IMR-90 (cell line): Measurements from ENCODE around the gene IQGAP2. TPM values are rescaled to one million over a fixed set of nuclear protein-coding genes. Genes with fewer than 3 reads are reported as not detected.

Experiments used
- ATAC-seq: fragments of 200-7000 bp; cut with Tn5 transposase; 2 replicates; pipeline ENCODE4 v1.9.1; 2020; ENCODE audit warnings: low read depth, mild to moderate bottlenecking, moderate library complexity
- BruUV-seq: library from RNA; stranded (reverse); fragments of 400-500 nt; replicated peaks from 2 replicates; lab custom pipeline; 2021; lab: Mats Ljungman, UMichigan
- CTCF ChIA-PET: fragments of 300-600 bp; formaldehyde crosslinking; extraction: SDS; loops from one replicate; lab custom pipeline; 2021; ENCODE audit warnings: antibody characterized with exemption; lab: Yijun Ruan, JAX
- POLR2A ChIA-PET: fragments of 300-600 bp; sonication (Branson Sonifier 250); formaldehyde crosslinking; loops from one replicate; lab custom pipeline; 2022; ENCODE audit warnings: antibody characterized with exemption; ENCODE audit not compliant: unreplicated experiment; lab: Charles Lee
- DNase-seq: peaks from one replicate; pipeline ENCODE4 v3.0.0; 2013
- H2AFZ ChIP-seq: replicated peaks from 2 replicates; pipeline ENCODE3; 2013; ENCODE audit warnings: low read length, mild to moderate bottlenecking; ENCODE audit not compliant: poor library complexity
- H2AK5ac ChIP-seq: 2 replicates; pipeline ENCODE4 v1.6.1; 2013; ENCODE audit warnings: low read depth, low read length, inconsistent platforms
- H2AK9ac ChIP-seq: replicated peaks from 2 replicates; pipeline ENCODE3; 2013; ENCODE audit warnings: mild to moderate bottlenecking, low read depth, low read length, moderate library complexity; ENCODE audit not compliant: poor library complexity
- H2BK120ac ChIP-seq: 2 replicates; pipeline ENCODE4 v1.6.1; 2013; ENCODE audit warnings: low read depth, low read length, inconsistent platforms
- H2BK15ac ChIP-seq: 3 replicates; pipeline ENCODE4 v1.6.1; 2013; ENCODE audit warnings: low read depth, low read length, inconsistent platforms
- H2BK20ac ChIP-seq: 2 replicates; pipeline ENCODE4 v1.6.1; 2013; ENCODE audit warnings: low read depth, mild to moderate bottlenecking, inconsistent platforms, low read length, moderate library complexity
- H2BK5ac ChIP-seq: 2 replicates; pipeline ENCODE4 v1.6.1; 2013; ENCODE audit warnings: mild to moderate bottlenecking, low read depth, low read length, inconsistent platforms; ENCODE audit not compliant: poor library complexity, severe bottlenecking
- H3K14ac ChIP-seq: replicated peaks from 2 replicates; pipeline ENCODE4 v1.6.1; 2013; ENCODE audit warnings: low read depth, low read length, inconsistent platforms
- H3K18ac ChIP-seq: 2 replicates; pipeline ENCODE4 v1.6.1; 2013; ENCODE audit warnings: low read depth, low read length, control low read depth
- H3K23ac ChIP-seq: 2 replicates; pipeline ENCODE4 v1.6.1; 2013; ENCODE audit warnings: low read depth, low read length, inconsistent platforms
- H3K27ac ChIP-seq: 2 replicates; pipeline ENCODE4 v1.5.1; 2013; ENCODE audit warnings: mild to moderate bottlenecking, control low read depth, low read length; ENCODE audit not compliant: insufficient read depth
- H3K27me3 ChIP-seq: 2 replicates; pipeline ENCODE4 v1.6.1; 2013; ENCODE audit warnings: low read length; ENCODE audit not compliant: control insufficient read depth, insufficient read depth
- H3K36me3 ChIP-seq: 2 replicates; pipeline ENCODE4 v1.6.1; 2013; ENCODE audit warnings: low read length, mixed read lengths; ENCODE audit not compliant: control insufficient read depth, insufficient read depth
- H3K4ac ChIP-seq: 2 replicates; pipeline ENCODE4 v1.6.1; 2013; ENCODE audit warnings: low read depth, low read length, inconsistent platforms
- H3K4me1 ChIP-seq: 2 replicates; pipeline ENCODE4 v1.6.1; 2013; ENCODE audit warnings: low read length, mixed read lengths; ENCODE audit not compliant: control insufficient read depth, insufficient read depth
- H3K4me2 ChIP-seq: 2 replicates; pipeline ENCODE4 v1.6.1; 2013; ENCODE audit warnings: low read depth, mild to moderate bottlenecking, control low read depth, low read length, moderate library complexity
- H3K4me3 ChIP-seq: 2 replicates; pipeline ENCODE4 v1.5.1; 2013; ENCODE audit warnings: low read depth, mild to moderate bottlenecking, control low read depth, low read length, moderate library complexity; ENCODE audit not compliant: insufficient read depth
- H3K56ac ChIP-seq: 2 replicates; pipeline ENCODE4 v1.6.1; 2013; ENCODE audit warnings: low read length, inconsistent platforms; ENCODE audit not compliant: insufficient read depth; ENCODE audit errors: extremely low read depth
- H3K79me1 ChIP-seq, 2 experiments: 2 replicates each; pipeline ENCODE4 v1.6.1; 2013; ENCODE audit warnings: low read length in 2 of 2, inconsistent platforms in 1 of 2, low read depth in 1 of 2
- H3K9ac ChIP-seq: 2 replicates; pipeline ENCODE4 v1.6.1; 2013; ENCODE audit warnings: low read depth, low read length, control low read depth
- H3K9me1 ChIP-seq: 2 replicates; pipeline ENCODE4 v1.6.1; 2013; ENCODE audit warnings: low read length, inconsistent platforms; ENCODE audit not compliant: insufficient read depth
- H3K9me3 ChIP-seq: 2 replicates; pipeline ENCODE4 v1.6.1; 2013; ENCODE audit warnings: low read length; ENCODE audit not compliant: control insufficient read depth, insufficient read depth
- H4K20me1 ChIP-seq: 2 replicates; pipeline ENCODE4 v1.6.1; 2013; ENCODE audit warnings: low read length, inconsistent platforms; ENCODE audit not compliant: insufficient read depth
- H4K5ac ChIP-seq: 2 replicates; pipeline ENCODE4 v1.6.1; 2013; ENCODE audit warnings: mild to moderate bottlenecking, low read depth, low read length, control low read depth
- H4K8ac ChIP-seq, 2 experiments: 2 replicates each; pipeline ENCODE4 v1.6.1; 2013; ENCODE audit warnings: low read depth in 2 of 2, low read length in 2 of 2, control low read depth in 1 of 2, inconsistent platforms in 1 of 2
- H4K91ac ChIP-seq: 2 replicates; pipeline ENCODE4 v1.6.1; 2013; ENCODE audit warnings: low read depth, low read length, inconsistent platforms; ENCODE audit not compliant: insufficient read depth
- BHLHE40 ChIP-seq: fragments of 150-350 bp; IDR thresholded peaks from 2 replicates; pipeline ENCODE4 v1.6.1; 2016; ENCODE audit warnings: mild to moderate bottlenecking, low read depth, low read length
- CEBPB ChIP-seq: IDR thresholded peaks from 2 replicates; pipeline ENCODE4 v1.6.1; 2012; ENCODE audit warnings: low read depth, low read length, improper control_type of control experiment
- CHD1 ChIP-seq: IDR thresholded peaks from 2 replicates; pipeline ENCODE4 v1.6.1; 2012; ENCODE audit warnings: low read depth, low read length, improper control_type of control experiment
- CTCF ChIP-seq: conservative IDR thresholded peaks from 2 replicates; pipeline ENCODE4 v1.5.1; 2012; ENCODE audit warnings: mild to moderate bottlenecking, low read depth, low read length, improper control_type of control experiment
- FOS ChIP-seq: fragments of 150-350 bp; IDR thresholded peaks from 2 replicates; pipeline ENCODE4 v1.6.1; 2016; ENCODE audit warnings: low read depth, low read length
- MAFK ChIP-seq: IDR thresholded peaks from 2 replicates; pipeline ENCODE4 v1.6.1; 2012; ENCODE audit warnings: low read depth, low read length, improper control_type of control experiment
- MAZ ChIP-seq: IDR thresholded peaks from 2 replicates; pipeline ENCODE4 v1.6.1; 2012; ENCODE audit warnings: low read depth, mild to moderate bottlenecking, low read length, improper control_type of control experiment, moderate library complexity, borderline replicate concordance
- MXI1 ChIP-seq: IDR thresholded peaks from 2 replicates; pipeline ENCODE4 v1.6.1; 2012; ENCODE audit warnings: low read depth, mild to moderate bottlenecking, low read length, moderate library complexity, borderline replicate concordance
- NFE2L2 ChIP-seq: fragments of 150-350 bp; IDR thresholded peaks from 2 replicates; pipeline ENCODE4 v1.6.1; 2016; ENCODE audit warnings: low read depth, mild to moderate bottlenecking, low read length
- POLR2A ChIP-seq: IDR thresholded peaks from 2 replicates; pipeline ENCODE4 v1.6.1; 2012; ENCODE audit warnings: mild to moderate bottlenecking, low read depth, low read length
- RAD21 ChIP-seq: IDR thresholded peaks from 2 replicates; pipeline ENCODE4 v1.6.1; 2012; ENCODE audit warnings: low read length, improper control_type of control experiment
- RCOR1 ChIP-seq: IDR thresholded peaks from 2 replicates; pipeline ENCODE4 v1.6.1; 2012; ENCODE audit warnings: mild to moderate bottlenecking, low read length, improper control_type of control experiment; ENCODE audit not compliant: insufficient replicate concordance
- RFX5 ChIP-seq: IDR thresholded peaks from 2 replicates; pipeline ENCODE4 v1.8.0; 2012; ENCODE audit warnings: low read depth, mild to moderate bottlenecking, low read length, moderate library complexity
- SMC3 ChIP-seq: fragments of 150-350 bp; IDR thresholded peaks from 2 replicates; pipeline ENCODE4 v1.6.1; 2016; ENCODE audit warnings: low read depth, mild to moderate bottlenecking, antibody characterized with exemption, low read length, moderate library complexity
- USF2 ChIP-seq: fragments of 150-350 bp; IDR thresholded peaks from 2 replicates; pipeline ENCODE4 v1.6.1; 2017; ENCODE audit warnings: mild to moderate bottlenecking, antibody characterized with exemption, low read length, low read depth
- WGBS, 2 experiments: methylation state at CpG; one replicate each; pipeline versions ENCODE4 v1.1.5 to v1.1.7; 2013; ENCODE audit warnings: missing lambda C conversion rate in 2 of 2; ENCODE audit not compliant: insufficient read length in 1 of 2; ENCODE audit errors: extremely low coverage in 2 of 2; 5-methylcytosine and 5-hydroxymethylcytosine counted together
- dilution Hi-C: fragments of 300-500 bp; cut with HindIII; formaldehyde crosslinking; loops from one replicate; pipeline ENCODE4 v1.14.3; 2018; ENCODE audit warnings: low sequenced_read_pairs; ENCODE audit not compliant: unreplicated experiment
- in situ Hi-C: fragments of 300-500 bp; cut with MboI; formaldehyde crosslinking; loops from 3 replicates; pipeline ENCODE4 v1.14.3; 2019; ENCODE audit warnings: low sequenced_read_pairs, inconsistent platforms, mixed read lengths
- intact Hi-C: fragments of 100-400 bp; cut with micrococcal nuclease; formaldehyde crosslinking; loops from 2 replicates; pipeline ENCODE4 v1.10.0; 2022
- polyA plus RNA-seq, 3 experiments: library from polyadenylated mRNA; depleted of rRNA; stranded (reverse); fragments of >200 nt; gene quantifications; 2 replicates each; pipeline ENCODE4 v1.2.3, GENCODE V29; 2012; ENCODE audit warnings: low replicate concordance in 1 of 3
- total RNA-seq: library from RNA; depleted of rRNA; stranded (reverse); fragments of >200 nt; gene quantifications from 2 replicates; pipeline ENCODE4 v1.2.3, GENCODE V29; 2012

The IQGAP2 gene
- total and polyA plus RNA-seq, 2 of the 4 experiments (the other 2 are of a cell fraction), result 0.21 to 0.36 TPM

GRCh38 chr5:76479973-76480667 lies 77.0 kb downstream of the IQGAP2 start:
- intact Hi-C loops, result no loop called here
- POLR2A ChIA-PET, result no interaction called here

More at GRCh38 chr5:76479973-76480667, 77.0 kb downstream of the IQGAP2 start:
- dilution Hi-C loops, result no loop called here
- TF ChIP-seq SMC3, result no peak
- TF ChIP-seq NFE2L2, result no peak
- TF ChIP-seq MXI1, result no peak
- no peak for TF ChIP-seq CTCF
- TF ChIP-seq MAFK, result no peak
- no peak for TF ChIP-seq FOS
- no peak for TF ChIP-seq CHD1
- no peak for TF ChIP-seq POLR2A
- TF ChIP-seq RAD21, result no peak
- TF ChIP-seq CEBPB, result no peak
- TF ChIP-seq MAZ, result no peak
- no peak for TF ChIP-seq BHLHE40
- no peak for TF ChIP-seq USF2
- TF ChIP-seq RCOR1, result no peak
- TF ChIP-seq RFX5, result no peak
- H2BK20ac ChIP-seq, result no peak overlapping the region
- no peaks in the 10 kb centered on the region for H3K4me1 ChIP-seq
- no peaks in the 10 kb centered on the region for H3K9me3 ChIP-seq
- ATAC-seq (no peak), DNase-seq (no peak)
- WGBS, 2 experiments, result no CpG with 5 or more reads among the region's 4 CpGs
- H3K27me3 ChIP-seq, result no peaks in the 10 kb centered on the region; the same call in 1 of the 2 replicates
- no peaks in the 10 kb centered on the region for H3K9me1 ChIP-seq
- H3K14ac ChIP-seq, result no peak overlapping the region
- no peaks in the 10 kb centered on the region for H3K36me3 ChIP-seq
- in situ Hi-C loops, result no loop called here
- no peak overlapping the region for H4K91ac ChIP-seq
- no peaks in the 10 kb centered on the region for H4K20me1 ChIP-seq
- no peak overlapping the region for H3K18ac ChIP-seq
- H2AK5ac ChIP-seq, result no peak overlapping the region
- H2AFZ ChIP-seq, result no peak overlapping the region
- H3K4ac ChIP-seq, result no peak overlapping the region
- no peak overlapping the region; the same call in 1 of the 2 replicates for H3K56ac ChIP-seq
- no peak overlapping the region for H4K5ac ChIP-seq
- no TSS peak for BruUV-seq
- no peak overlapping the region for H3K4me3 ChIP-seq
- no peak overlapping the region for H2BK120ac ChIP-seq
- no peak overlapping the region for H4K8ac ChIP-seq
- no peak overlapping the region for H3K9ac ChIP-seq
- H3K79me1 ChIP-seq, result no peaks in the 10 kb centered on the region
- CTCF ChIA-PET, result no interaction called here
- H3K4me2 ChIP-seq, result no peak overlapping the region
- H3K23ac ChIP-seq, result no peak overlapping the region
- no peak overlapping the region for H3K27ac ChIP-seq
- no peak overlapping the region for H2BK5ac ChIP-seq
- no peak overlapping the region for H2BK15ac ChIP-seq
- H2AK9ac ChIP-seq, result no peak overlapping the region
